ACC112 (cell line): Measurements from ENCODE around the gene RGS16.

Experiments used
- H2AFZ ChIP-seq: fragments of 200-600 bp; sonication (generic); one replicate; pipeline ENCODE4 v1.6.0; 2017; ENCODE audit warnings: antibody characterized with exemption, low read length; ENCODE audit not compliant: unreplicated experiment
- H3K27ac ChIP-seq: fragments of 200-600 bp; sonication (generic); 2 replicates; pipeline ENCODE4 v1.5.1; 2014; ENCODE audit warnings: low read depth, mild to moderate bottlenecking, antibody characterized with exemption, low read length, moderate library complexity
- H3K27me3 ChIP-seq: fragments of 200-600 bp; sonication (generic); 2 replicates; pipeline ENCODE4 v1.6.1; 2014; ENCODE audit warnings: mild to moderate bottlenecking, antibody characterized with exemption, low read length, moderate library complexity, mixed read lengths; ENCODE audit not compliant: insufficient read depth
- H3K36me3 ChIP-seq: fragments of 200-600 bp; sonication (generic); 2 replicates; pipeline ENCODE4 v1.6.1; 2016; ENCODE audit warnings: mild to moderate bottlenecking, antibody characterized with exemption, low read length, moderate library complexity, mixed read lengths; ENCODE audit not compliant: insufficient read depth
- H3K4me1 ChIP-seq: fragments of 200-600 bp; sonication (generic); one replicate; pipeline ENCODE4 v1.6.1; 2016; ENCODE audit warnings: low read length, mixed read lengths; ENCODE audit not compliant: insufficient read depth, unreplicated experiment, control insufficient read depth
- H3K4me3 ChIP-seq: fragments of 200-600 bp; sonication (generic); 2 replicates; pipeline ENCODE4 v1.5.1; 2014; ENCODE audit warnings: mild to moderate bottlenecking, low read depth, low read length
- H3K79me2 ChIP-seq: fragments of 200-600 bp; sonication (generic); one replicate; pipeline ENCODE4 v1.6.0; 2016; ENCODE audit warnings: low read length; ENCODE audit not compliant: control insufficient read depth, unreplicated experiment, insufficient read depth

The RGS16 gene

GRCh38 chr1:182604175-182605164 is at the start of gene RGS16:
RGS16 (minus strand) TSS chr1:182604389; CDS start chr1:182604259, 130 bp downstream.
- Histone ChIP-seq H3K27ac (no peak within 1 kb of the TSS), H3K4me1 (peaks cover 15% of the 10 kb centered on the region), H3K79me2 (no peaks in the 10 kb centered on the region), H3K27me3 (peaks cover 11% of the 10 kb centered on the region; the same call in 1 of the 2 replicates), H3K36me3 (no peaks in the 10 kb centered on the region), H3K4me3 (peak within 1 kb of the TSS; percentile 71), H2AFZ (peak within 1 kb of the TSS; percentile 88)

GRCh38 chr1:182653986-182654385 is 49.8 kb upstream of the RGS16 start:
- no peaks in the 10 kb centered on the region for H3K4me1 ChIP-seq
- H3K36me3 ChIP-seq, result no peaks in the 10 kb centered on the region
- H3K27ac ChIP-seq, result no peak overlapping the region
- H3K79me2 ChIP-seq, result no peaks in the 10 kb centered on the region
- H3K4me3 ChIP-seq, result no peak overlapping the region
- peaks cover 28% of the 10 kb centered on the region for H3K27me3 ChIP-seq
- no peak overlapping the region for H2AFZ ChIP-seq

- Histone ChIP-seq H2AFZ (no peak overlapping the region), H3K4me1 (no peaks in the 10 kb centered on the region)
These were observed 48.7 kb upstream of the RGS16 start for GRCh38 chr1:182652933-182653332.

GRCh38 chr1:182651339-182651724 is 47.1 kb upstream of the RGS16 start:
- Histone ChIP-seq H3K79me2 (no peaks in the 10 kb centered on the region), H3K36me3 (no peaks in the 10 kb centered on the region), H3K4me1 (no peaks in the 10 kb centered on the region), H2AFZ (no peak overlapping the region), H3K27me3 (peaks cover 4% of the 10 kb centered on the region), H3K27ac (no peak overlapping the region), H3K4me3 (no peak overlapping the region)

More at GRCh38 chr1:182652933-182653332, 48.7 kb upstream of the RGS16 start:
- Histone ChIP-seq H3K4me3 (no peak overlapping the region), H3K36me3 (no peaks in the 10 kb centered on the region), H3K27ac (no peak overlapping the region), H3K79me2 (no peaks in the 10 kb centered on the region), H3K27me3 (peaks cover 18% of the 10 kb centered on the region)

GRCh38 chr1:182650678-182651338 is 46.6 kb upstream of the RGS16 start:
- Histone ChIP-seq H3K4me1 (no peaks in the 10 kb centered on the region), H3K27ac (no peak overlapping the region), H3K36me3 (no peaks in the 10 kb centered on the region), H3K79me2 (no peaks in the 10 kb centered on the region), H3K27me3 (peaks cover 6% of the 10 kb centered on the region), H2AFZ (no peak overlapping the region), H3K4me3 (no peak overlapping the region)

GRCh38 chr1:182649041-182649440 is 44.9 kb upstream of the RGS16 start:
- Histone ChIP-seq H3K36me3 (no peaks in the 10 kb centered on the region), H2AFZ (no peak overlapping the region), H3K27me3 (peaks cover 8% of the 10 kb centered on the region), H3K4me1 (no peaks in the 10 kb centered on the region), H3K79me2 (no peaks in the 10 kb centered on the region), H3K27ac (no peak overlapping the region), H3K4me3 (no peak overlapping the region)

GRCh38 chr1:182646739-182647138 is 42.5 kb upstream of the RGS16 start:
- Histone ChIP-seq H3K27ac (no peak overlapping the region), H3K4me3 (no peak overlapping the region), H3K4me1 (no peaks in the 10 kb centered on the region), H3K36me3 (no peaks in the 10 kb centered on the region), H3K27me3 (peaks cover 8% of the 10 kb centered on the region), H2AFZ (no peak overlapping the region), H3K79me2 (no peaks in the 10 kb centered on the region)

- Histone ChIP-seq H2AFZ (no peak overlapping the region), H3K4me3 (no peak overlapping the region), H3K79me2 (no peaks in the 10 kb centered on the region), H3K27me3 (peaks cover 21% of the 10 kb centered on the region; the same call in 1 of the 2 replicates), H3K27ac (no peak overlapping the region), H3K36me3 (no peaks in the 10 kb centered on the region), H3K4me1 (no peaks in the 10 kb centered on the region)
These were observed 40.7 kb upstream of the RGS16 start for GRCh38 chr1:182644886-182645285.

- Histone ChIP-seq H3K4me3 (no peak overlapping the region), H3K36me3 (no peaks in the 10 kb centered on the region), H2AFZ (no peak overlapping the region), H3K27ac (no peak overlapping the region), H3K4me1 (no peaks in the 10 kb centered on the region), H3K27me3 (peaks cover 24% of the 10 kb centered on the region; the same call in 1 of the 2 replicates), H3K79me2 (no peaks in the 10 kb centered on the region)
These were observed 39.5 kb upstream of the RGS16 start for GRCh38 chr1:182643699-182644098.

GRCh38 chr1:182642461-182642860 is 38.3 kb upstream of the RGS16 start:
- Histone ChIP-seq H3K27me3 (peaks cover 24% of the 10 kb centered on the region), H3K4me1 (no peaks in the 10 kb centered on the region), H3K4me3 (no peak overlapping the region), H3K79me2 (no peaks in the 10 kb centered on the region), H3K27ac (no peak overlapping the region), H3K36me3 (no peaks in the 10 kb centered on the region), H2AFZ (no peak overlapping the region)
